GM12878 (cell line): ENCODE measurements around the gene GPR152. TPM values are rescaled to one million over a fixed set of nuclear protein-coding genes. Genes with fewer than 3 reads are reported as not detected.

ENCODE experiments used
- ATAC-seq: fragments of 200-7000 bp; cut with Tn5 transposase; 3 replicates; pipeline ENCODE4 v1.9.1; 2020; ENCODE audit warnings: mild to moderate bottlenecking, moderate library complexity
- BruUV-seq: library from RNA; stranded (reverse); fragments of 400-500 nt; replicated peaks from 2 replicates; lab custom pipeline; 2021; lab: Mats Ljungman, UMichigan
- CTCF ChIA-PET: fragments of 300-600 bp; sonication (Branson Sonifier 250); formaldehyde crosslinking; extraction: SDS; loops from one replicate; lab custom pipeline; 2021; ENCODE audit warnings: inconsistent platforms; lab: Yijun Ruan, JAX
- POLR2A ChIA-PET: fragments of 350-600 bp; formaldehyde crosslinking; extraction: SDS; loops from one replicate; lab custom pipeline; 2021; ENCODE audit warnings: inconsistent platforms; lab: Charles Lee
- RAD21 ChIA-PET: fragments of 300-600 bp; sonication (Branson Sonifier 250); formaldehyde crosslinking; loops from one replicate; lab custom pipeline; 2023; ENCODE audit warnings: antibody characterized with exemption; ENCODE audit not compliant: unreplicated experiment; lab: Charles Lee
- SMC1A ChIA-PET: fragments of 300-600 bp; sonication (Branson Sonifier 250); formaldehyde crosslinking; loops from one replicate; lab custom pipeline; 2023; ENCODE audit not compliant: unreplicated experiment, uncharacterized antibody; lab: Charles Lee
- DNase-seq: peaks from one replicate; pipeline ENCODE4 v3.0.0-alpha.2; 2011; ENCODE audit warnings: low read depth, low spot score
- FAIRE-seq: peaks from 3 replicates; lab custom pipeline; 2011; peaks lifted over from hg19 to GRCh38; lab: Jason Lieb, UNC
- H2AFZ ChIP-seq: 2 replicates; pipeline ENCODE4 v1.6.0; 2011; ENCODE audit warnings: low read depth, low read length, control low read depth; ENCODE audit not compliant: control insufficient read depth
- H3K27ac ChIP-seq: 2 replicates; pipeline ENCODE4 v1.5.1; 2011; ENCODE audit warnings: control low read depth; ENCODE audit not compliant: control insufficient read depth, insufficient read depth
- H3K27me3 ChIP-seq, 2 experiments: replicated peaks in 1 of 2; 2 replicates each; pipeline versions ENCODE4 v1.6.0 to v1.6.1; 2011; ENCODE audit warnings: low read length in 1 of 2; ENCODE audit not compliant: control insufficient read depth in 2 of 2, insufficient read depth in 2 of 2
- H3K36me3 ChIP-seq, 2 experiments: 2 replicates each; pipeline ENCODE4 v1.5.1; 2011; ENCODE audit warnings: low read length in 1 of 2; ENCODE audit not compliant: control insufficient read depth in 2 of 2, insufficient read depth in 2 of 2
- H3K4me1 ChIP-seq: 2 replicates; pipeline ENCODE4 v1.6.1; 2011; ENCODE audit warnings: mild to moderate bottlenecking, low read length, moderate library complexity, mixed read lengths; ENCODE audit not compliant: control insufficient read depth, insufficient read depth
- H3K4me2 ChIP-seq: 2 replicates; pipeline ENCODE4 v1.6.0; 2011; ENCODE audit warnings: control low read depth; ENCODE audit not compliant: control insufficient read depth, insufficient read depth
- H3K4me3 ChIP-seq: fragments of 200-600 bp; sonication (generic); 2 replicates; pipeline ENCODE4 v1.5.1; 2016
- H3K79me2 ChIP-seq: 2 replicates; pipeline ENCODE4 v1.6.0; 2011; ENCODE audit warnings: low read length; ENCODE audit not compliant: control insufficient read depth, insufficient read depth
- H3K9ac ChIP-seq: 2 replicates; pipeline ENCODE4 v1.8.0; 2011; ENCODE audit warnings: low read length, control low read depth, mixed read lengths; ENCODE audit not compliant: control insufficient read depth, insufficient read depth
- H3K9me3 ChIP-seq: replicated peaks from 3 replicates; pipeline ENCODE4 v1.5.1; 2011; ENCODE audit warnings: mild to moderate bottlenecking, low read length; ENCODE audit not compliant: control insufficient read depth, insufficient read depth
- H4K20me1 ChIP-seq: 2 replicates; pipeline ENCODE4 v1.6.0; 2011; ENCODE audit not compliant: control insufficient read depth, insufficient read depth
- POLR2A ChIP-seq: IDR thresholded peaks from 2 replicates; pipeline ENCODE4 v1.6.1; 2011; ENCODE audit warnings: low read depth, mild to moderate bottlenecking, low read length
- STAT1 ChIP-seq: fragments of 450-650 bp; conservative IDR thresholded peaks from 2 replicates; pipeline ENCODE4 v1.6.1; 2014; ENCODE audit warnings: antibody characterized with exemption, mild to moderate bottlenecking
- ZBTB11 ChIP-seq: fragments of 450-650 bp; formaldehyde crosslinking; IDR thresholded peaks from 2 replicates; pipeline ENCODE4 v1.5.0; 2022; ENCODE audit warnings: mild to moderate bottlenecking, missing genetic modification characterization
- WGBS: methylation state at CpG from one replicate; pipeline ENCODE4 v1.1.6; 2016; ENCODE audit warnings: low lambda C conversion rate; ENCODE audit not compliant: insufficient replicate concordance, insufficient coverage; ENCODE audit errors: missing lambda C conversion rate; 5-methylcytosine and 5-hydroxymethylcytosine counted together
- in situ Hi-C: fragments of 300-500 bp; cut with MboI; formaldehyde crosslinking; loops from 9 replicates; pipeline ENCODE4 v1.14.3; 2018; ENCODE audit warnings: mixed read lengths
- intact Hi-C: fragments of 100-400 bp; cut with micrococcal nuclease; formaldehyde crosslinking; loops from one replicate; pipeline ENCODE4 v1.14.2; 2022; ENCODE audit not compliant: unreplicated experiment
- polyA plus RNA-seq, 11 experiments: library from polyadenylated mRNA; depleted of rRNA in 4 of 11; unstranded in 6 of 11; stranded (reverse) in 5 of 11; fragments of >200 nt; fragmentation: Nextera tagmentation in 4 of 11; fragmentation: Illumina TruSeq in 1 of 11; extraction: Ambion mirVana in 4 of 11; extraction: Trizol in 1 of 11; gene quantifications; 1 replicate in 1 of 11; 2 replicates in 10 of 11; pipeline versions ENCODE4 v1.2.1 to v1.2.3, GENCODE V29; 2011 to 2016; ENCODE audit warnings: inconsistent platforms in 2 of 11, missing spikeins in 2 of 11, low read depth in 1 of 11
- total RNA-seq, 4 experiments: library from RNA; depleted of rRNA in 3 of 4; stranded (reverse); fragments of >200 nt in 3 of 4; fragmentation: Illumina TruSeq in 1 of 4; extraction: Trizol in 1 of 4; gene quantifications; 2 replicates each; pipeline versions ENCODE4 v1.2.1 to v1.2.3, GENCODE V29; 2013 to 2021
- TF ChIP-seq, protein P1 (sequence below): IDR thresholded peaks from 2 replicates; pipeline ENCODE4 v1.6.1; 2012; ENCODE audit warnings: low read depth, low read length, improper control_type of control experiment

Gene GPR152
- total and polyA plus RNA-seq, 10 of the 15 experiments (the other 5 are each of a cell fraction or from before 2014, with no cell fraction given), result not detected

DNA sequence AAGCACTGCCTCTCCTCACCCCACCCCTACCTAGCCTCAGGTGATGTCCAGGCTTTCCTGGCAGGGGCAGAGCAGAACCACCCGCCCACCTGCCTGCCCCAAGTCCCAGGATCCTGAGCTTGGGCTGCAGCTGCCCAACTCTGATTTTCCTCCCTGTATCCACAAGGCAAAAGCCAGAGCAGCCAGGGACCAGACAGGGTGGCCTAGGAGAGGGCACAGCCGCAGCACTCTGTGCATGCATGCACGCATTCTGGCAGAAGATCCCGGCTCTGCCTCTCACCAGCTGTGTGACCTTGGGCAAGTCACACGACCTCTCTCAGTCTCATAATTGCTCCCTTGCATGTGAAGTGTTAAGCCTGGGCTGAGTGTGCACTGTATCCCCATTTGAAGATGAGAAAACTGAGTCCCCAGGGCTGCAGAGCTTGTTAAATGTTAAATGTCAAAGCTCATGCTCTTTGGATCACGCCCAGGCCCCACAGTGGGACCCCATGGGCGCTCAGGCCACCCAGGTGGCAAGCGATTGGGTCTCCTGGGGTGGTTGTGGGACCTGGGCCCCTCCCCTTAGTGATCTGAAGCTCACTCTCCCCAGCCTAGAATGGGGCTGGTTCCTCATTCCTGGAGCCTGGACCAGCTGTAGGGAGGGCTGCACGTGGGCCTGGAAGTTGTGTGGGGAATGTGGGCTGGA lies 39.9 kb downstream of the GPR152 start:
- ChIA-PET RAD21 (interaction anchor here (0.7 to 3.0 kb wide), 4 partner anchors 11 to 149 kb away, joined by 3 to 12 read pairs (median 4); partner anchors contain the start of genes POLD4 and PPP1CA), CTCF (interaction anchor here (1.0 to 2.4 kb wide), 3 partner anchors 11 to 43 kb away, joined by 3 to 12 read pairs (median 4); partner anchors contain the start of genes PPP1CA and PTPRCAP), SMC1A (interaction anchor here (1.0 to 1.6 kb wide), 5 partner anchors 8 to 143 kb away, joined by 3 to 6 read pairs (median 4); partner anchors contain the start of genes PPP1CA, RAD9A and TBC1D10C), POLR2A (interaction anchor here (1.1 to 2.8 kb wide), 6 partner anchors 9 to 53 kb away, joined by 3 to 16 read pairs (median 10); partner anchors contain the start of genes PPP1CA, RPS6KB2 and TBC1D10C)
- FAIRE-seq (no peak), DNase-seq (no peak), ATAC-seq (no peak)
- Histone ChIP-seq H3K27ac (no peak overlapping the region), H3K9me3 (no peaks in the 10 kb centered on the region), H3K4me3 (no peak overlapping the region), H3K36me3 (no peaks in the 10 kb centered on the region), H3K4me1 (peaks cover 35% of the 10 kb centered on the region), H4K20me1 (no peaks in the 10 kb centered on the region), H3K79me2 (peaks cover 3% of the 10 kb centered on the region), H2AFZ (no peak overlapping the region)
- BruUV-seq, result no TSS peak
- WGBS, result 42% methylated on average over 9 of the region's 9 CpGs
- intact Hi-C loops, result no loop called here
- in situ Hi-C loops, result no loop called here
- TF ChIP-seq STAT1 (no peak), POLR2A (0 out of 2 replicates have a peak, but pooled peaks have one; percentile 8), ZBTB11 (CRISPR knock-in tag) (no peak)
- TF ChIP-seq, protein P1, sequence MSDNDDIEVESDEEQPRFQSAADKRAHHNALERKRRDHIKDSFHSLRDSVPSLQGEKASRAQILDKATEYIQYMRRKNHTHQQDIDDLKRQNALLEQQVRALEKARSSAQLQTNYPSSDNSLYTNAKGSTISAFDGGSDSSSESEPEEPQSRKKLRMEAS, result no peak
- TF ChIP-seq, all 136 proteins: peak for 1
- peaks cover 0 to 5% of the 10 kb centered on the region in 2 experiments; a peak in 3 of 4 replicates for H3K27me3 ChIP-seq
- H3K9ac ChIP-seq, result no peak overlapping the region
- H3K4me2 ChIP-seq, result no peak overlapping the region
